PC-3 (cell line): ENCODE data around the gene TRIM31. TPM values are rescaled to one million over a fixed set of nuclear protein-coding genes. Genes with fewer than 3 reads are reported as not detected.
A peak's percentile ranks its signal among the peaks of the same experiment; 100 is the strongest.

ENCODE experiments used
- ATAC-seq: fragments of 200-7000 bp; cut with Tn5 transposase; 2 replicates; pipeline ENCODE4 v1.9.1; 2020; ENCODE audit warnings: mild to moderate bottlenecking, moderate library complexity
- BruUV-seq: library from RNA; stranded (reverse); fragments of 400-500 nt; replicated peaks from 2 replicates; lab custom pipeline; 2021; lab: Mats Ljungman, UMichigan
- CTCF ChIA-PET: fragments of 300-600 bp; sonication (Branson Sonifier 250); formaldehyde crosslinking; loops from one replicate; lab custom pipeline; 2022; ENCODE audit warnings: antibody characterized with exemption; lab: Charles Lee
- POLR2A ChIA-PET: fragments of 300-600 bp; sonication (Branson Sonifier 250); formaldehyde crosslinking; loops from one replicate; lab custom pipeline; 2022; ENCODE audit warnings: antibody characterized with exemption; ENCODE audit not compliant: unreplicated experiment; lab: Charles Lee
- DNase-seq: peaks from one replicate; pipeline ENCODE4 v3.0.0-alpha.2; 2015
- H2AFZ ChIP-seq: fragments of 300-600 bp; sonication (generic); 2 replicates; pipeline ENCODE4 v1.6.0; 2016; ENCODE audit warnings: antibody characterized with exemption, low read length
- H3F3A ChIP-seq: fragments of 300-600 bp; sonication (generic); one replicate; pipeline ENCODE4 v1.6.0; 2017; ENCODE audit warnings: antibody characterized with exemption, low read length, control low read depth, mild to moderate bottlenecking; ENCODE audit not compliant: unreplicated experiment
- H3K27ac ChIP-seq: fragments of 300-600 bp; sonication (generic); 2 replicates; pipeline ENCODE4 v1.5.1; 2016; ENCODE audit warnings: mild to moderate bottlenecking, low read length
- H3K27me3 ChIP-seq: fragments of 300-600 bp; sonication (generic); 2 replicates; pipeline ENCODE4 v1.6.1; 2016; ENCODE audit warnings: low read length, mixed read lengths
- H3K36me3 ChIP-seq: fragments of 300-600 bp; sonication (generic); 2 replicates; pipeline ENCODE4 v1.6.1; 2016; ENCODE audit warnings: low read depth, mixed run types, low read length, mixed read lengths
- H3K4me1 ChIP-seq: fragments of 300-600 bp; sonication (generic); 2 replicates; pipeline ENCODE4 v1.5.1; 2016; ENCODE audit warnings: low read length; ENCODE audit not compliant: insufficient read depth
- H3K4me2 ChIP-seq: fragments of 300-600 bp; sonication (generic); 2 replicates; pipeline ENCODE4 v1.6.0; 2016; ENCODE audit warnings: low read length
- H3K4me3 ChIP-seq: fragments of 300-600 bp; sonication (generic); 2 replicates; pipeline ENCODE4 v1.5.1; 2016; ENCODE audit warnings: mild to moderate bottlenecking, low read length, mixed read lengths
- H3K79me2 ChIP-seq: fragments of 300-600 bp; sonication (generic); 2 replicates; pipeline ENCODE4 v1.6.1; 2017; ENCODE audit warnings: low read length, mixed read lengths
- H3K9ac ChIP-seq: fragments of 300-600 bp; sonication (generic); 2 replicates; pipeline ENCODE4 v1.6.0; 2016; ENCODE audit warnings: mild to moderate bottlenecking, low read length
- H3K9me2 ChIP-seq: fragments of 300-600 bp; sonication (generic); replicated peaks from 2 replicates; pipeline ENCODE4 v1.6.1; 2016; ENCODE audit warnings: mixed run types, low read length, mixed read lengths
- H3K9me3 ChIP-seq: fragments of 300-600 bp; sonication (generic); 2 replicates; pipeline ENCODE4 v1.6.1; 2016; ENCODE audit warnings: low read length, mixed read lengths
- H4K20me1 ChIP-seq: fragments of 300-600 bp; sonication (generic); 2 replicates; pipeline ENCODE4 v1.6.1; 2016; ENCODE audit warnings: low read length, mixed read lengths
- EZH2 ChIP-seq: fragments of 300-600 bp; sonication (generic); IDR thresholded peaks from one replicate; pipeline ENCODE4 v1.6.1; 2017; ENCODE audit warnings: antibody characterized with exemption, mild to moderate bottlenecking, low read length; ENCODE audit not compliant: unreplicated experiment
- EZH2phosphoT487 ChIP-seq: fragments of 300-600 bp; sonication (generic); IDR thresholded peaks from 2 replicates; pipeline ENCODE4 v1.6.1; 2018; ENCODE audit warnings: mild to moderate bottlenecking, antibody characterized with exemption, low read length, borderline replicate concordance
- intact Hi-C: fragments of 100-400 bp; cut with micrococcal nuclease; formaldehyde crosslinking; loops from 2 replicates; pipeline ENCODE4 v1.9.0; 2023
- total RNA-seq: library from RNA; depleted of rRNA; stranded (reverse); fragments of >200 nt; gene quantifications from 2 replicates; pipeline ENCODE4 v1.2.3, GENCODE V29; 2014
- TF ChIP-seq, protein P1 (sequence below): fragments of 300-600 bp; sonication (generic); conservative IDR thresholded peaks from 2 replicates; pipeline ENCODE4 v1.5.1; 2017; ENCODE audit warnings: antibody characterized with exemption, low read depth, mild to moderate bottlenecking, low read length

Gene TRIM31
- total RNA-seq, 1 experiment from 2014 or later, result 0.11 TPM

DNA sequence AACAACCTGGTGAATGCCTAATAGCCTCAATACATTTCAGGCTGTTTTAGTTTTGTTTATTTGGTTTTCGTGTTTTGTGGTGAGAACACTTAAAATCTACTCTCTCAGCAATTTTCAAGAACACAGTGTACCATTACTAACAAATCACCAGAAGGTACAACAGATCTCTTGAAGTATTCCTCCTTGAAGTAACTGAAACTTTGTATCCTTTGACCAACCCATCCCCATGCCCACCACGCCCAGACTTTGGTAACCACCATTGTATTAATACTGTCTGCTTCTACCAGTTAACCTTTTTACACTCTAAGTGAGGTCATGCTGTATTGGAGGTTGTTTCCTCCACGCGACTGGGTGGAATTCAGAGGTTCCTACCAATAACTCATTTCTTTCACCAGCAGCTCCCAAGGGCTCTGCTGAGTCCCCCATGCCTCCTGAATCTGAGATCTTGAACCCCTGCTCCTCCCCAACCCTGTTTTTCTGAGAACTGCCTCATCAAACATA, 17.3 kb upstream of the TRIM31 start:
- peak overlapping the region; percentile 85 for H3K4me2 ChIP-seq
- H3K79me2 ChIP-seq, result no peaks in the 10 kb centered on the region
- no peak overlapping the region for H3K27ac ChIP-seq
- POLR2A ChIA-PET, result no interaction called here
- no peak for ATAC-seq
- CTCF ChIA-PET, result interaction anchor here (1.3 to 5.7 kb wide), 2 partner anchors 8 to 27 kb away, joined by 7 to 107 read pairs; no protein-coding TSS in a partner anchor
- H3K4me1 ChIP-seq, result peaks cover 15% of the 10 kb centered on the region
- H3K9me3 ChIP-seq, result no peaks in the 10 kb centered on the region
- no peaks in the 10 kb centered on the region for H4K20me1 ChIP-seq
- peak overlapping the region; percentile 86; the same call in 1 of the 2 replicates for H2AFZ ChIP-seq
- TF ChIP-seq EZH2phosphoT487, result no peak
- TF ChIP-seq EZH2, result no peak
- TF ChIP-seq, protein P1, sequence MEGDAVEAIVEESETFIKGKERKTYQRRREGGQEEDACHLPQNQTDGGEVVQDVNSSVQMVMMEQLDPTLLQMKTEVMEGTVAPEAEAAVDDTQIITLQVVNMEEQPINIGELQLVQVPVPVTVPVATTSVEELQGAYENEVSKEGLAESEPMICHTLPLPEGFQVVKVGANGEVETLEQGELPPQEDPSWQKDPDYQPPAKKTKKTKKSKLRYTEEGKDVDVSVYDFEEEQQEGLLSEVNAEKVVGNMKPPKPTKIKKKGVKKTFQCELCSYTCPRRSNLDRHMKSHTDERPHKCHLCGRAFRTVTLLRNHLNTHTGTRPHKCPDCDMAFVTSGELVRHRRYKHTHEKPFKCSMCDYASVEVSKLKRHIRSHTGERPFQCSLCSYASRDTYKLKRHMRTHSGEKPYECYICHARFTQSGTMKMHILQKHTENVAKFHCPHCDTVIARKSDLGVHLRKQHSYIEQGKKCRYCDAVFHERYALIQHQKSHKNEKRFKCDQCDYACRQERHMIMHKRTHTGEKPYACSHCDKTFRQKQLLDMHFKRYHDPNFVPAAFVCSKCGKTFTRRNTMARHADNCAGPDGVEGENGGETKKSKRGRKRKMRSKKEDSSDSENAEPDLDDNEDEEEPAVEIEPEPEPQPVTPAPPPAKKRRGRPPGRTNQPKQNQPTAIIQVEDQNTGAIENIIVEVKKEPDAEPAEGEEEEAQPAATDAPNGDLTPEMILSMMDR, result no peak
- no peak overlapping the region for H3K9ac ChIP-seq
- H3K36me3 ChIP-seq, result no peaks in the 10 kb centered on the region
- no peaks in the 10 kb centered on the region for H3F3A ChIP-seq
- intact Hi-C loops, result loop anchor here (5.0 kb wide), 1 partner anchor 42 kb away; no protein-coding TSS in a partner anchor
- no peak for DNase-seq
- no TSS peak for BruUV-seq
- peak overlapping the region; percentile 55; the same call in 1 of the 2 replicates for H3K4me3 ChIP-seq
- H3K9me2 ChIP-seq, result no peaks in the 10 kb centered on the region
- H3K27me3 ChIP-seq, result no peaks in the 10 kb centered on the region

DNA sequence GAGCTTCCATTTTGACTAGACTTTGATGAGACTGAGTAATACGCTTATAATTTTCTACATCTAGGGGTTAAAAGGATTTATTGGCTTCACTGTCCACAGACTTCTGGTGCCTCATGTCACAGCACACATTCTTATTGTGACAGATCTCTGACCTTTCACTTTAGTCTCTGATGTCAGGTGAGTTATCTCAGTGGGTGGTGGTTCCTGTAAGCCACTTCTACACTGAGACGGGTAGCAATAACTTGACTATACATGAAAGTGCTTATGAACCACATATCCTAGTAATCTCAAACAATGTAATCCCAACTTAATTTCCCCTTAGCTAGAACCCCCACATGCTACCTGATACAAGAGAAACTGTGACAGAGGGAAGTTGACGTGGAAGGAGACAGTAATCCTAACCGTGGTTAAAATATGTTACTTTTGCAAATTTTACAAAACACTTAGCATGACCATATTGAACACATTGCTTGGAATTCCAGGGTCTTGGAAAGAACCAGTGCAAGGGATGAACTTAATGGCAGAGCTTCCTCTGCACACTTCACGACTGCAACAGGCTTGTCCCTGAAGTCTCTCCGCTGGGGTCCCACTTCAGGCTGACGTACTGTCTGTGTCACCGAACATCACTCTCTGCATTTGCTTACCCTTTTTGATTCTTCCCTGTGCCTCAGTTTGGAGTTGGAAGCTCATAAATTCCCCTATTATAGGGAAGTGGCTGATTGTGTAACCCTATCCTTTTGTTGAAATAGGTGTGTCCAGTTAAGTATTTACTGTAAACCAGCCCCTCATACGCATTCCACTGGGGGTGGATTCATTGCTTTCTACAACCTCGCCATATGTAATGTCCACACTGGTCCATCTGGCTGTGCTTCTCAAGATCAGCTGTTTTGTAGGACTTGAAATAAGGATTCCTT, 16.6 kb upstream of the TRIM31 start:
- Histone ChIP-seq H3K9ac (no peak overlapping the region), H3K79me2 (no peaks in the 10 kb centered on the region), H3F3A (no peaks in the 10 kb centered on the region), H3K27me3 (no peaks in the 10 kb centered on the region), H4K20me1 (no peaks in the 10 kb centered on the region), H3K9me2 (no peaks in the 10 kb centered on the region), H3K9me3 (no peaks in the 10 kb centered on the region), H3K4me1 (peaks cover 15% of the 10 kb centered on the region), H3K4me2 (peak overlapping the region; percentile 2; the same call in 1 of the 2 replicates), H2AFZ (no peak overlapping the region), H3K36me3 (no peaks in the 10 kb centered on the region), H3K4me3 (no peak overlapping the region), H3K27ac (no peak overlapping the region)
- no peak for ATAC-seq
- no peak for TF ChIP-seq EZH2phosphoT487
- TF ChIP-seq, protein P1, result no peak
- TF ChIP-seq EZH2, result no peak
- no TSS peak for BruUV-seq
- ChIA-PET POLR2A (no interaction called here), CTCF (interaction anchor here (5.7 kb wide), 1 partner anchor 26 kb away, joined by 107 read pairs; no protein-coding TSS in a partner anchor)
- intact Hi-C loops, result loop anchor here (5.0 kb wide), 1 partner anchor 43 kb away; no protein-coding TSS in a partner anchor
- DNase-seq, result peak; percentile 22
